HG03520 (cell line): ENCODE data around the gene COP1.
"Not testable (repeated sequence)": the region's sequence is repeated elsewhere in the genome, so short reads cannot be mapped to it uniquely, and the experiment has no call there.

Experiments
- ATAC-seq: cut with Tn5 transposase; IDR thresholded peaks from one replicate; pipeline ENCODE4 v1.9.1; 2021; ENCODE audit warnings: mild to moderate bottlenecking, moderate library complexity; ENCODE audit not compliant: unreplicated experiment

The COP1 gene

DNA sequence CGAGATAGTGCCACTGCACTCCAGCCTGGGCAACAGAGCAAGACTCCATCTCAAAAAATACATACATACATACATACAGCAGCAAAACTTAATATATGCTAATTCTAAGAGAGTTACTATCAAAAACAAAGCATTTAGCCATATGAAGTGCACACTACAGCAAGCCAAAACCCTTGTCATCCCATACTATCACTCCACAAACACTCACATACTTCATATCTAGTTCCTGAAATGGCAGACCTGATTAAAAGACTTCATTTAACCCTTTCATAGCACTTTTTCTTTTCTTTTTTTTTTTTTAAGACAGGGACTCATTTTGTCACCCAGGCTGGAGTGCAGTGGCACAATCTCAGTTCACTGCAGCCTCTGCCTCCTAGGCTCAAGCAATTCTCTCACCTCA lies 65.6 kb downstream of the COP1 start:
- ATAC-seq = no peak

DNA sequence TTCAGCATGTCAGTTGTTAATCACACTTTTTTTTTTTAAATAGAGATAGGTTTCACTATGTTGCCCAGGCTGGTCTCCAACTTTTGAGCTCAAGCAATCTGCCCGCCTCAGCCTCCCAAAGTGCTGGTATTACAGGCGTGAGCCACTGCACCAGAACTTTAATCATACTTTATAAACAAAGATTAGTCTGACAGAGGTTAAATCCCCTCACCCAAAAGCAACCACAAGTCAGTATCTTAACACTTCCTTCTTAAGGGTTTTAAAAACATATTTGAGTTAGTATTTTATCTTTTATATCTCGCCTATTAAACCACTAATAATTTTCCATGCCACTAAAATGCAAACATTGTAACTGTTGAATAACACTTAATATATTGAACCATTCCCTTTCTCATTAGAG lies 70.2 kb downstream of the COP1 start:
- no peak for ATAC-seq

DNA sequence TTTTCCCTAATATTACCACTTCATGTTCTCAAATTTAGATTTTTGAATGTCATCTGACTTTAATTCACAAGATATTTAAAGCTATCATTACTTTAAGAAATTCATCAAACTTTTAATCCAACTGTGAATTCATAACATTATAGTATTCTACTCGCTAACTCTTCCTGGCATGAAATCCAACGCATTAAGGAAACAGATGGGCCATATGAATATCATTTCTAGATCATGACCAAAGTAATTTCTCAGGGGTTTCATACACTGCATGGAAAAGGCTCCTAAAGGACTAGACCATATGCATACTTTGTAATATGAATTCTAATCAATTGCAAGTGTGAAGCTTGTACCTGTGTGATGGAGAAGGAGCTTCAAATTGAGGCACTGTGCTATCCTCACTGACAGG lies 72.4 kb downstream of the COP1 start:
- ATAC-seq = no peak

DNA sequence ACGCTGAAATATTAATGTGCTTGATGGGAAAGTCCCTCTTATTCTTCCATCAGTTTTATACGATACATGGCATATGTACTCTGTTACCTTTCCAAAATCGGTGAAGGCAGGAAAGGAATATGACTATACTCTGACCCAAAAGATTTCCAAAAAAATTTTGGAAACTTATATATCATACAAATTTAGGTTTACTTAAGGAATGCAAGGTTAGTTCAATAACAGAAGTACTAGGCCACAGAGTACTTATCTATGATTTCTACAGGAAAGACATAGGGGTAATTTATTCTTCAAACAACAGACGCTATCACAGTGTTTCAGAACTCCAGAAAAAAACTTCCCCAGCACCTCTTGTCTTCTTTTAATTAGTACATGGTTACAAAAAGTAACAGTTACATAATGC lies 84.8 kb downstream of the COP1 start:
- ATAC-seq = no peak

DNA sequence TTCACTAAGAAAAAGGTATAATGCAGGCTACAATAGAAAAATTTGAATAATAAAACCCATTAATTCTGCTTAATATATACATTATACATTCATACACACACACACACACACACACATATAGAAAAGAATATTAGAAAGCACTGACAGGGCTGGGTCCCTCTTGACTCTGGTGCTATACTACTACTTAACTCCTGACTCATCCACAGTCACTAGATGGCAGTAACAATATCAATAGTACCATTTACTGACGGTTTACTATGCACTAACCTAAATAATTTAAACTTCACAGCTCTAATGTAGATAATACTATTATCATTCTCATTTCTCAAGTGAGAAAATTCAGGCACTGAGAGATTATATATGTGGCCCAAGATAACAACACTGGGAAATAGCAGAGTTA lies 87.5 kb downstream of the COP1 start:
- no peak for ATAC-seq

DNA sequence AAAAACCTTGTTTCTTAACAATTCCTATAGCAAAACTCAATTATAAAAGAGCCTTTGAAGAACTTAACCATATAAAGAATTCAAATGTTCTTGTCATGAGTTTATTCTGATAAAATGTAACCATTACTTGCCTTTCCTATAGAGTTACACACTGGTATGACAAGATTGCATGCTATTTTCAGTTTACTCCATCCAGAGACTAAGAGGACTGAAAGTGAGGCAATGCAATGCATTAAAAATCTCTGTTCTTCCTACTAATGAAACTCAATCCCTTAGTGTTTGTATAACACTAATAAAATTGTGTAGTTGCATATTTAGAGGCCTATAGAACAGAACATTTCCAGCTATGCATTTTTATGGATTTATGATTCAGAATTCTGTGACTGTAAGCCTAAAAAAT lies 88.1 kb downstream of the COP1 start:
- no peak for ATAC-seq

DNA sequence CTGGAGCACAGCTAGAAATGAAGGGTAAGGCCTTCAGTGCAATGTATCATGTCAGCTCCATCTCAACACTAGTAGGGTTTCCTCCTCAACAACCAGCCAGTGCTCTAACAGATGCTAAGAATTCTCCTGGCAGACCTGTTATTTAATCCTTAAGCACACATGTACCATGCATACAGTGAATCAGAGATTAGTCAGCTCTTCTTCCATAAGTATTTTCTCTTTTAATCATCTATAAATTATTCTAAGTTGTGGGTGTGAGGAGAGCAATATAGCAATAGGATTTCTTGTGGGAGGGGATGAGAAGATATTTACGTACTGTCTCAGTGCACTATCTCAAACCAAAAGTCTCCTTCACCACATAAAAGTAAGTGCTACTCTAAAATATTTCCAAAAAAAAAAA lies 95.3 kb downstream of the COP1 start:
- ATAC-seq = no peak

DNA sequence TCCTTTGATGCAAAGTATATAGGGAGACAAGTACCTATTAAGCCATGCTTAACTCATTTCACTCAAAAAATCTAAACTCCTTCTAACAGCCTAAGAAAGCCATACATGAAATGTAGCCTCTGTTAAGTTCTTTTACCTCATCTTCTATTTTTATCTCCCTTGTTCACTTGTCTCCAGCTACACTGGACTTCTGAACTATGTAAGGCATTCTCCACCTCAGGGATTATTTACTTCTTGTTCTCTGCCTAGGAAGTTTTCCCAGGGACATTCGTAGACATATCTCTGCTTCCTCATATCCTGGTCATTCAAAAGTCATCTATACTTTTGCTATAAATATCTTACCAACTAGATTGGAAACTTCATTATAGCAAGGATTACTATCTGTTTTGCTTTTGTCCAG lies 96.9 kb downstream of the COP1 start:
- no peak for ATAC-seq

DNA sequence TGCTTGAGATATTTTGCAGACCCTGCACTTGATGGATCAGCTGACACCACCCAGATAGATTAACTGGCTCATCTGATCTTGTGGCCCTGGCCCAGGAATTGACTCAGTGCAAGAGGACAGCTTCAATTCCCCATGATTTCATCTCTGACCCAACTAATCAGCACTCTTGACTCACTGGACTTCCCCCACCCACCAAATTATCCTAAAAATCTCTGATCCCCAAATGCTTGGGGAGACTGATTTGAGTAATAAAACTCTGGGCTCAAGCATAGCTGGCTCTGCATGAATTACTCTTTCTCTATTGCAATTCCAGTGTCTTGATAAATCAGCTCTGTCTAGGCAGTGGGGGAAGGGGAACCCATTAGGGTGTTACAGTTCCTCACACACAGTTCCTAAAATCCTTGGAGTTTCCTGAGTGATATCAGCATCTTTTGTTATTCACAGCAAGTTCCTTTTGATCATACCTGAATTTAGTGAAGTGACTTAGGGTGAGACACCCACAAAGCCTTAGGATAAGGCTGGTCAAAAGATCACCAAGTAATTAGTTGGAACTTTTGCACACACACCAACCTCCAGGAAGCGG lies 104.2 kb downstream of the COP1 start:
- no peak for ATAC-seq

DNA sequence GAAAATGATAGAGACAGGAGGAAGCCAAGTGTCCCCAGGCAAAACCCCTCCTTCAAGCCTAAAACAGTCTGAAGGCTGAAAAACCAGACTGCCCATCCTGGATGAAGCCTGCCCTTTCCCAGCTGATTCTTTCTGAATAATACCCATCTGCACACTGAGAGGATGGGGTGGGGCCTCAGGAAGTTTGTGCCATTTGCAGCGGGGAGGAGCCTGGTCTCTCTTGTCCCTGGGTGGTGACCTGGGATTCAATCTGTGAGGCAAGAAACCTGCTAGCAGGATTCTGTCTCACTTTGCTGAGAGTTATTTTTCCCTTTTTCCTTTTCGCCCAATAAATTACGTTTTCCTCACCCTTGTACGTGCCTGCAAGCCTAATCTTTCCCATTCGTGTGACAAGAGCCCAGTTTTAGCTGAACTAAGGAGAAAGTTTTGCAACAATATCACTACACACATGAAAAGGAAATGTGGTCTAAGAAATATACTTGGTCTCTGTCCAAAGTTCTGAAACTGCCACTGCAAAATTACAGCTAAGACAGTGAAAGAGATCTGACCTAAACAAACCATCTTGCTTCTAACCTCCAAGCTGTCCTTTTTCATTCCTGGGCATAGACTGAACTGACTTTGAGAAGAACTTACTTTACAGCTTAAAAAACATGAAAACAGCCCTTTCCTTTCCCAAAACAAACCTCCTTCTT lies 105.0 kb downstream of the COP1 start:
- ATAC-seq = no peak

DNA sequence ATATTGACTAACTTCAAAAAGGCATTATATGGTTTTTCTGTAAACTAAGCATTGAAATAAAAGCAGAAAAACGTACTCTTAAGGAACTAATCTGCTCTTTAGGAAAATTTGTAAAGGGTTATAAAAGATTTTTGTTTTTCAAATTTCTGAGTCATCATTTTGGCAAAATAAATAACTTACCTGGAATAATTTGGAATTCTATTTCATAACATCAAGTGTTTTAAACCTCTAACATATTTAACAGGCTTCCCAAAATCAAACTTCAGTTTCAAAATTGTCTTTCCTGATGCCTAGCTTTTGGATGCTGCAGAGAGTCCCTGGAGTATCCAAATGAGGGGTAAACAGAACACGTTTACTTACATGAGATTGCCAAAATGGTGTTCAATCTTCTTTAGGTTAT lies 108.5 kb downstream of the COP1 start:
- ATAC-seq = no peak

DNA sequence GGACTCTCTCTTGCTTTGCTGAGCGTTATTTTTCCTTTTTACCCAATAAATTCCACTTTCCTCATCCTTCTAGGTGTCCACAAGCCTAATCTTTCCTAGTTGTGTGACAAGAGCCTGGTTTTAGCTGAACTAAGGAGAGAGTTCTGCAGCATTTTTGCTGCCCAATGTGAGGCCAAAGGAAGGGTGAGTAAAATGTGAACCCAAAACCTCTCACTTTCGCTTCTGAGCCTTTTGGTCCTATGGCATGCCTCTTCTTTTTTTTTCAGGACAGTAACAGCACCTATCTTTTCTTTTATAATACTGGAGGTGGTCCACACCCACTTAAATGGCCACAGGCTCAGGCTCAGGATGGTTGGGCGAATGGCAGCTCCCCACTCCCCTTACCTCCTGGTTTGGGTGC lies 111.1 kb downstream of the COP1 start:
- no peak for ATAC-seq

DNA sequence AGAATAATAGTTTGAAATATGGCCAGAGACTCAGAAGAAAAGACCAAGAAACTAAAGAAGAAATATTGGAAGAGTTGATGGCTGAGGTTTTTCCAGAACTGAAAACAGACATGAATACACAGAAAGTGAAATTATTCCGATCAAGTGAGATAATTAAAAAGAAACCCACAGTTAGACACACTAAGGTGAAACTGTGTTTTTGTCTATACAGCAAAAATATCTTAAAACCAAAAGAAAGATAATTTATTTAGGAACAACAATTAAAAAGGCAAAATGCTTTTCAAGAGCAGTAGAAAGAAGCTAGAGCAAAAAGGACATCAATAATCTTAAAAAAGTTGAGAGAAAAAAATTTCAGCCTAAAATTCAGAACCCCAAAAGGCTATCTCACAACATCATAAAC lies 116.3 kb downstream of the COP1 start:
- ATAC-seq = no peak

DNA sequence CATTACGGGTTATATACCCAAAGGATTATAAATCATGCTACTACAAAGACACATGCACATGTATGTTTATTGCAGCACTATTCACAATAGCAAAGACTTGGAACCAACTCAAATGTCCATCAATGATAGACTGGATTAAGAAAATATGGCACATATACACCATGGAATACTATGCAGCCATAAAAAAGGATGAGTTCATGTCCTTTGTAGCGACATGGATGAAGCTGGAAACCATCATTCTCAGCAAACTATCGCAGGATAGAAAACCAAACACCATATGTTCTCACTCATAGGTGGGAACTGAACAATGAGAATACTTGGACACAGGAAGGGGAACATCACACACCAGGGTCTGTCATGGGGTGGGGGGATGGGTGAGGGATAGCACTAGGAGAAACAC lies 119.3 kb downstream of the COP1 start:
- not testable (repeated sequence) for ATAC-seq

DNA sequence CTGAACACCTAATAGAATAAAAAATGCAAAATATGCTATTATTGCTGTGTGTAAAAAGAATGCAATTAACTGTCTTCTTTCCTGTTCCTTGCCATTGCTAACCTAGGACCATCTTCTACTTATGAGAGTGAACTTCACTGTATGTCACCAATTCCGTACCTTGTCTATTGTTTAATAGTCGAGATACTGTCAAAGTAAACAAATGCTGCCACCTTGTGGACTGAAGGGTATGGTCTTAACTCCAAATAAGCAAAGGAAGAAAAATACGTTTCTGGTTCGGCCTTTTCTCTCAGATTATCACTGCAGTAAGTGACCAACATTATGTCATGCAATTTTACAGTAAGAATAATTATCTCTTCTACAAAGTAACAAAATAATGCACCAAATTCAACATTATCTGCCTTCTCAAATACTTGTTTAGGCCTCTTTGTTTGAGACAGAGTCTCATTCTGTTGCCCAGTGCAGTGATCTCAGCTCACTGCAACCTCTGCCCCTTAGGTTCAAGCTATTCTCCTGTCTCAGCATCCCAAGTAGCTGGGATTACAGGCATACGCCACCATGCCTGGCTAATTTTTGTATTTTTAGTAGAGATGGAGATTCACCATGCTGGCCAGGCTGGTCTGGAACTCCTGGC lies 133.4 kb downstream of the COP1 start:
- ATAC-seq = no peak

DNA sequence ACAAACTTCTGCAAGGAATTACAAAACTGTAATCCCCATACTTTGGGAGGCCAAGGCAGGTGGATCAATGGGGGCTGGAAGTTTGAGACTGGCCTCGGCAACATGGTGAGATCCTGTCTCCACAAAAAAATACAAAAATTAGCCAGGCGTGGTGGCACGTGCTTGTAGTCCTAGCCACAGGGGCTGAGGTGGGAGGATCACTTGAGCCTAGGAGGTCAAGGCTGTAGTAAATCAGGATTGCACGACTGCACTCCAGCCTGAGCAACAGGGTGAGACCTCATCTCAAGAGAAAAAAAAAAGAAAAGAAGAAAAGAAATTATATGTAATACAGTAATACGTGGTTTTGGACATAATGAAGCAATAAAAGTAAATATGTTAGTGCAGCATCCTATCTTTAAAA lies 138.2 kb downstream of the COP1 start:
- ATAC-seq = no peak

DNA sequence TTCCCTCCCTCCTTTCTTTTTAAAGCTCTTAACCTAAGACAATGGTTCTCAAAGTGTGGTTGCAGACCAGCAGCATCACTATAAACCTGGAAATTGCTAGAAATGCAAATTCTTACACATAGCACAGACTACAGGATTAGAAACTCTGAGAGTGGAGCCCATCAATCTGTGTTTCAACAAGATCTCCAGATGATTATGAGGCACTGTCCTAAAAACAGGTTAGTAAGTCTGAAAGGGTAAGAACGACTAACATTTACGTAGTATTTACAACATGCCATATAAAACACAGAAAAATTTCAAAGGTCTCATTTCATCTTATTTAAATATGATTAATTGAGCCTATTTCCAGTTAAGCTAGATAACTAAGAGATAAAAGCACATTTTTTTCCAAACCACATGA lies 138.8 kb downstream of the COP1 start:
- ATAC-seq = no peak

DNA sequence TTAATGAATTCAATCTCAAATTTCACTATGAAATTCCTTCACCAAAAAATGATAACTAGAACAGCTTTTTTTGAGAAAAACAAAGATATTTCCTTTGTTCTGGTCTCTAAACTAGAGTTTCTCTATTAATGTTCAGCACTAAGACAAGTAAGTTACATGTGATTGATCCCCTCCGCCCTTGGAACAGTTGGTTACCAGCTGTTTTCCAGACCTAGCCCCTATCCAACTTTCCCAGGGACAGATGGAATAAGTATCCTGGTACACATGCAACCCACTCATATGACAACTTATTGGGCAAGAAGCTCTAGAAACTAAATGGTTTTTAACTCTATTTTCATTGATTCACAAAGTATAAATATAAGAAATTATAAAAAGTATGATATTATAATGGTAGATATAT lies 140.4 kb downstream of the COP1 start:
- no peak for ATAC-seq

DNA sequence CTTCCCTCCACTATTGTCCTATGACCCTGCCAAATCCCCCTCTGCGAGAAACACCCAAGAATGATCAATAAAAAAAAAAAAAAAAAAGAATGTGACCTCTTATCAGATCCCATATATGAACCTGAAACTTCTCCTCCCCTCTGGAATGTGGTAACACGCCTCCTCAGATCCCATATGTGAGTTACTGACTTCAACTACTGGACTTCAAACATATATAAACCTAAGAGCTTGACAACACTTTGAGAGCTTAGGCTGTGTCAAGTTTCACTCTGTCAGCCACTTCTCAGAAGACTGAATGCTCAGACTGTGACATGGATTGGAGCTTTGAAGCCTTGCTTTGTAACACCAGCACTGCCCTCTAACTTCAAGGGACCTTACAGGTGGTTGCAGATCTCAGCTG lies 148.4 kb downstream of the COP1 start:
- ATAC-seq = no peak

DNA sequence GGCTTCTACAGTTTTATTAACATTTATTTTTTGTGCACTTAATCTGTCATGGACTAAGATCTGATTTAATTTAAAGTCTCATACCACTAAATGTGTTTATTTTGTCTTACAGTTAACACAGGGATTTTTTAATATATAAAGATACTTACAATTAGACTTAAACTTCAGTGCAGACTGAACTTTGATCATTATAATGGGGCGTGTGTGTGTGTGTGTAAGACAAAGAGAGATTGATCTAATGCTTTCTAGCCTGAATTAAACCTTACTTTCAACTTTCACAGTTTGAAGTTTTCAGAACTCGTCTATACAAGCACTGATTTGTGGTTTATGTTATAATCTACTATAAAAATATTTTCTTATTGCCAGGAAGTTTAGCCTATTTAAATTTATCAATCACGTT lies 150.8 kb downstream of the COP1 start:
- no peak for ATAC-seq

DNA sequence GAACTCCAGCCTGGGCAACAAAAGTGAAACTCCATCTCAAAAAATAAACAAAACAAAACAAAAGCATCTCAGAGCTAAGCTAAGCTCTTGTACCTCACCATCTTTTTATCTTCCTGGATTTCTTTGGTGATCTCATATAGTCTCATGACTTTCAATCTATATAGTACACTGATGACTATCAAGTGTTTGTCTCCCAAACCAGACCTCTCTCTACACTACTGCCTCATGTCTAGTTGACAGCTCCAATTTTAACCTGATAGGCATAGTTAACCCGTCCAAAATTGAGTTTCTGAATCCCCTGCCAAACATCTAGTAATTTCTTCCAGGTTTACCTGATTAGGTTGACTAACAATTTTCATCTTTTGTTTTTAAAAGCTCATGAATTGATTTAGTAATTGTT lies 151.7 kb downstream of the COP1 start:
- no peak for ATAC-seq

DNA sequence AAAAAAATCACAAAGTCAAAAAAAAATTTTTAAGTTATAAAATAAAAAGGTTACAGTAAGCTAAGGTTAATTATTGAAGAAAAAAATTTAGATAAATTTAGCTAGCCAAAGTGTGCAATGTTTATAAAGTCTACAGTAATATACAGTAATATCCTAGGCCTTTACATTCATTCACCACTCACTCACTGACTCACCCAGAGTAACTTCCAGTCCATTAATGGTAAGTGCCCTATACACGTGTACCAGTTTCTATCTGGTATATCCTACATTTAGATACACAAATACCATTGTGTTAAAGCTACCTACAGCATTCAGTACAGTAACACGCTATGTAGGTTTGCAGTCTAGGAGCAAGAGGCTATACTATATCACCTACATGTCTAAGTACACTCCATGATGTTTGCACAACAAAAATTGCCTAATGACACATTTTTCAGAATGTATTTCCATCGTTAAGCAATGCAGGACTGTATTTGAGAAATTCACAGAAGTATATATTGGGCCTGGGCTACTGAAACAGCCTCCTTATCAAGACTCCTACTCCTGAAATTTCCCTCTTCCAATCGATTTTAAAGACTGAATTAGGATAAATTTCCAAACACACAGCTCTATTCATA lies 155.1 kb downstream of the COP1 start:
- ATAC-seq = no peak
